GM21390 (cell line): ENCODE results near the gene THUMPD3.
A peak's percentile ranks its signal among the peaks of the same experiment; 100 is the strongest.

Experiments used
- ATAC-seq: cut with Tn5 transposase; IDR thresholded peaks from one replicate; pipeline ENCODE4 v1.9.1; 2021; ENCODE audit not compliant: unreplicated experiment

The THUMPD3 gene

DNA sequence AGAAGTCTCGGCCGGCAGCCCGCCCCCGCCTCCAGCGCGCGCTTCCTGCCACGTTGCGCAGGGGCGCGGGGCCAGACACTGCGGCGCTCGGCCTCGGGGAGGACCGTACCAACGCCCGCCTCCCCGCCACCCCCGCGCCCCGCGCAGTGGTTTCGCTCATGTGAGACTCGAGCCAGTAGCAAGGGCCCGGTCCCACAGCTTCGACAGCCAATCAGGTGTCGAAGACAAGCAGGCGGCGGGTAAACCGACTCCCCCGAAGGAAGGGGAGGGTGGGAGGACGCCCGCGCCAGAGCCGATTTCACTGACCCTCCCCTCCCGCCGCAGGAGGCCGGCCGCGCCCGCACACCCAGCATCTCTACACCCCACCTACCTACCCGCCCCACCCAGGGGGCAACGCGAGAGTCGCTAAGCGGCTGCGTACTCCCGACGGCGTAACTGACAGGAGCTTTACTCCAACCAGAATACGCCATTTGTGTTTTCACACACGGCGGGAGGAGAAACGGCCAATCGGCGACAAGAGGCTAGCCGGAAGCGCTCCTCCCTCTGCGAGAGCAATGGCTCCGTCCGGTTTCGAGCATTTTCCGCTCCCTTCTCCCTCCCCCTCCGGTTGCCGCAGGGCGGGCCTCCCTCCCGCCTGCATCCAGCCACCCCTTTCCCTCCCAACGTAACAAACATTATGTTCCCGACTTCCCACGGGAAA lies 33.9 kb downstream of the THUMPD3 start:
- peak; percentile 72 for ATAC-seq

DNA sequence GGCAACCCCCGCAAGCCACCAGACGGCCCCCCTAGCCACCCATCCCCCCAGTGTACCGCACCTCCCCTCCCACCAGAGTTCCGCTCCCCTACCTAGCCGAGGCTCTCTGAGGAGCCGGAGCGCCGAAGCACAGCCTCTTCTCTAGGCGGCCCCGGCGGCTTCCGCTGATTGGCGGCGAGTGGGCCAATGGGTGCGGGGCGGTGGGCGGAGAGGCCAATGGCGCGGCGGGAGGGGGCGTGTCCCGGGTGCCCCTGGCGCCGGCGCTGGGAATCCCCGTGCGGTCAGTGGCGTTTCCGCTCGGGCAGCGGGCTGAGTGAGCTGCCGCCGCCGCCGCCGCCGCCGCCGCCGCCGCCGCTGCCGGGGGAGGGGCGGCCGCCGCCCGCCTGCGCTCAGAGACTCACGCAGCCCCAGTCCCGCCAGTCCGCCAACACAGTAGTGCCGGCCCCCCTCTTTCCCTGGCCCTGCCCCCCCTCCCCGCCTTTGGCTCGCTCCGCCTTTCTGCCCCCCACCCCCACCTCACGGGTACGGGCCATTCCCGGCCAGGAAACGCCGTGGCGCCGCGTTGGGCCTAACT lies 34.6 kb downstream of the THUMPD3 start, which contains the start of gene SETD5:
TSS of gene SETD5 (plus strand) at position 284 of the 574 bp plus-strand sequence. CDS start 31,324 bp downstream, outside the sequence.
- peak; percentile 46 for ATAC-seq

DNA sequence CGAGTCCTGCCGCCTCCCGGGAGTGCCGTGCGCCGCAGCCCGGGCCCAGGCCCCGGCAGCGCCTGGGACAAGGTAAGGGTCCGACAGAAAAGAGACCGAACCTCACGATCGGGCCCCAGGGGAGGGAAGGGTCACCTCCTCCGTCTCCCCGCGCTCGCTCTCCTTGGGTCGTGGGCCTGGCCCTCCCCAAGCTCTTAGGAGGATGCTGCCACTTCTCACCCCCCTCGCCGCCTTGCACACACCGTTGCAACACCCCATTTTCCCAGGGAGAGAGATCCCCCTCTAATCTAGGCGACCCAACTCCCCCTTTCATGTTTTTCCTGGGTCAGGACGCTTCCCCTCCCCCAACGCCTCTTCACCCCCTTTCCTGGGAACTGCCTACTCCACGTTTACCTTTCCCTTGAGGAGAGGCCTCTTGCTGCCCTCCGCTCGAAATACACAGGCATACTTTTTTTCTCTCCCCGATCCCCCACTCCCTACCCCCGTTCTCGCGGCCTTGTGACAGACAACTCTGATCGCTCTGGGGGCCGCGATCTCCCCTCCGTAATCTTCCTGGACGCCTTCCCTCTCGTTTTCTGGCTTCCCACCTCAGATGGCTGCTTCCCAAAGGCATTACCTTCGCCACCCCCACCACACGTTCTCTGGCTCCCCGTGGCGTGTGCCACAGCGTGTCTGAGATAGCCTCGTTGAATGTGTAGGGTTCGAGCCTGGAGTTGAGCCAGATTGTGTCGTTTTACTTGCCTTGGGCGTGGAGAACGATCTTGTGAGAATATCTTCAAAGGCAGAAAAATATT lies 35.2 kb downstream of the THUMPD3 start:
- ATAC-seq, result no peak

DNA sequence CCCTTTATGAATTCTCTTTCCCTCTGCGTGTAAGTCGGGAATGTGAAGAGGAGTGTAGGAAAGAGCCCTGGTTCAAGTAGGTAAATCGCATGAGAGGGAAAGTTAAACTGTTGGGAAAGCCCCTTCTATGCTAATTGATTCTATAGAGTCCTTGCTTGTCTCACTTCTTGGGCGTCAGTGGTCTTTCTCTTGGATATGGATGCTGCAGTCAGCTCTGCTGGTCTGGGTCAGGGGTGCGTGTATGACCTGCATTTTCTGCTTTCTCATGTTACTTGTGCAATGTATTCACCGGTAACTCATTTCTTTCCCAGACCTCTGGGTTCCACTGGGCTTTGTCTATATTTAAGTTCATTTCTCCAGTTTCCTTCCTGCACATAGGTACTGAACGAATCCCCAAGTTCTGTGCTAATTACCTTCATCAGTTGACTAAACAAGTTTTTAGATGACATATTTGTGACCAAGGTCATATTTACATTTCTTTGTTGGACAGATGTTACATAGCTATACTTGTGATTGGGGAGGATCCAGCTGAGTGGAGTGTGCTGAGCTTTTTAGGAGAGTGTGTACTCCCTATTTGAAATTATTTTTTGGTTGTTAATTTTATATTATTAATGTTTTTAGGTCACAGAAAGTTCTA lies 36.0 kb downstream of the THUMPD3 start:
- no peak for ATAC-seq

DNA sequence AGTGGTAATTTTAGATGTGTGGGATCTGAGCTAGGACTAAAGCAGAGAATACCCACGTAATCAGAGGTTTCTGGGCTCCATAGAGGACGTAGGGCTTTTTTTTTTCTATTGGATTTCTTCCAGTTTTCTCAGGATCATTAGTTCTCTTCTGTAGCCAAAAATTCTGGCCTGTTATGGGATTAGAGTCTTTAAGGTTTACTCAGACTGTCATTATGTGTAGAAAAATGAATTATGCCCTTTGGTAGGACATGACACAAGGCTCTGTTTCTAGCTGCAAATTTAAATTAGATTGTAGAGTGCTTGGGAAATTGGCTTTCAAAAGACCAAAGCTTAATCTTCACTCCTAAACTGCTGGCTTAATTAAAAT lies 36.5 kb downstream of the THUMPD3 start:
- ATAC-seq, result no peak

DNA sequence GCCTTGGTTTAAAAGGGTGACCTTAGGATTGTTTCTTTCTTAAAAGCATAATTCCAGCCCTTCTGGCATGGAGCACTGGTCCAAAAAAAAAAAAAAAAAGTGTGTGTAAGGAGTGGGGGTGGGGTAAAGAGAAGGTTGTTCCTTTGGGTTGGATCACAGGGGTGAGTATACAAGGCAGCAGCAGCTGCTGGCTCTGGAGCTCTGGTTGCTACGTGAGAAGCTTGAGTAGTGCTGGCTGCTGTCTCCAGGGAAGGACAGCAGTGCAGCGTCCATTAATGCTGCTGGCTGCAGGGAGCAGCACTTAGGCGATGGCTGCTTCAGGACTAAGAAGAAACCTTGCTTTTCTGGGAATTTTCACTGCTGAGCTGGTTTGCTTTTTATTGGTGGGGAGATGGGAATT lies 36.9 kb downstream of the THUMPD3 start:
- ATAC-seq, result no peak

DNA sequence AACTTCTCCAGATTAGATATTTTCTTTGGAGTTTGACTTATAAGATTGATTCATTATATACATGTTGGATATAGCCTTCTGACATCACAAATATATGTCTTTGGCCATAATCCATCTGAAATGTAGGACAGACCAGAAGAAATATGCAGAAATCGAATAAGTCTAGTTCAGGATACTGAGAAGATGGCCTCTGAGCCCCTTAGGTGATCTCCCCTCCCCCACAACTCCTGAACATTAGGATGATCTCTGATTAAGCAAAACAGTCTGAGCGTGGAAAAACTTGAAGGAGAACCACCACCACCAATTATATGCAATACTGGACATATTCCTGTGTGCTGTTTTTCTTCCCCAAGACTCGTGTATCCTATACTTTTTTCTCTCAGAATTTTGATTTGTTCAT lies 37.8 kb downstream of the THUMPD3 start:
- ATAC-seq, result no peak

DNA sequence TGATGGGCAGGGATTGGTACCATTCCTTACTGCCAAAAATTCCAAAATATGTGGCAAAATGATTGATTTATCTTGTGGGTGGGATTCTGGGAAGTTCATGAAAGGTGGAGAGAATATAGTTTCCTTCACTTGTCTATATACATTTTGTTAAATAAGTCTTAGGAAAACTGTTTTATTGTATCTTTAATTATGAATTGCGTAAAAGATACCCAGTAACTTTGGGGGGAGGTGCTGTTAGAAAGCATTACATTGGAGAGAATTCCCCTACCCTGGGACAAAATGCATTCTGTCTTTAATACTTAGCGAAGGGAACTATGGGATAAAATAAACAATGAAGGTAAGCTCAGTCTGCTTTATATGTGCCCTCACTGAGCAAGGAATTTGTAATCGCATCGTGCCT lies 39.1 kb downstream of the THUMPD3 start:
- no peak for ATAC-seq

DNA sequence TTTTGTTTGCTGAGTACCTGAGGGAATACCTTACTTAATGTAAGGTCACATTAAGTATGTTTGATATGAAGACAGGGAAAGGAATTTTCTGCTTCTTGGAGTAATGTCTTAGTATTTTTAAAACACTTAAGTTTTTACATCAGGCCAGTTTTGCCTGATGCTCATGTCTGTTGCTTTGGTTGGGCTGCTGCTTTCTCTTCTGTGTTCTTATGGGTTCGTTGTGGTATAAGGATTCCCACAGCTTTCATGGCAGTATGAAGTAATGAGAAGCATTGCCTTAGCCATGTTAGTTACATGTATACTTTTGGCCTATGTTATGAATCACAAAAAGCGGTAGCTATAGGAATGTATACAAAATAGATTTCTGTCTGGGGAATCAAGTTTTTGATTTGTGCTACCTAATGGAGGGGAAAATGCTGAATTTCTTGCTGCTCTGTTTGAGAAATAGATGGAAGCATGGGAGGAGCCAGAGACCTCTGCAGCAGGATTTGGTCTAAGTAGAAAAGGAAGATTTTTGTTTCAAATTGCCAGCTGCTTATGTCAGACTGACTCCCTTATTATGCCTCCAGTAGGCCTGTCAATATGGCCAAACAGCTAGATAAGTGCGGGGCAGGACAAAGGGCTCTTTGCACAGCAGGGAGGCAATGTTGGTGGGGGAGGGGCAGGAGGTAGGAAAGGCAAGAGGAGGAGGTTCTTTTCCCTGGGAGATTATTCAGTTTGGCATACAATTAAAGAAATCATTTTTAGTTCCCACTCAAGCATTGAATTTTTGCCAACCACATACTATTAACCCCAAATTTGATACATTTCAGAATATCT lies 39.8 kb downstream of the THUMPD3 start:
- no peak for ATAC-seq

DNA sequence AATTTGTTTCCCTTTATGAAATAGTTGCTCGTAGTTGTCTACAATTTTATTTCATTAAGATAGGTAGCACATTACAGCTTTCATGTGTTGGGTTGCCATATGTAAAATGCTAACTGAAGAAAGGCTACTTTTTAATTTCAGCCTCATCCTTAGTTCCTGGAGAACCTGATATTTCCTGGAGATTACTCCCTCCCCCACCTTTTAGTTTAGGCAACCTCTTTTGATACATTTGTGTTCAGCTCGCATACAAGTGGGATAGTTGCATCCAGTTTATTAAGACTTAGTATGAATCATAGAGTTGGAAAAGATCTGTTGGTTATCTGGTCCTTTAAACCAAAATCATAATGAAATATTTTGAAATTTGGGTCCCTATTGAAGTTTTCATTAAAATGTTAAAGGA lies 40.6 kb downstream of the THUMPD3 start:
- no peak for ATAC-seq

DNA sequence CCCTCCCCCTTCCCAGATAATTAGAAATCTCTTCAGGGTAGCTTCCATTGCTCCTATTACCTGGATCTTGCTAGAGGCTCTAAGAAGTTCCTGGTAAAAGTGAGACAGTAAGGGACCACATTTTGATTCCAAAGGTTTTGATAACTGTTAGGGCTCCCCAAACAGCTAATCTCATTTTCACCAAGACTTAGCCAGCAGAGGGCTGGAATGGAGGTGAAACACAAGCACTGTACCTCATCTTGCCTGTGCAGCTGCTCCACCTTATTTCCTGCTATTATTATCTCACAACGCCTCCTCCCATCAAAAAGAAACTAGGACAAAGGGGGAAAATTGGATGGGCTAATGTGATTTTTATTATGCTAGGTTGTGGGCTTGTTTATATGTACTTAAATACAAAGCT lies 41.8 kb downstream of the THUMPD3 start:
- ATAC-seq, result no peak

DNA sequence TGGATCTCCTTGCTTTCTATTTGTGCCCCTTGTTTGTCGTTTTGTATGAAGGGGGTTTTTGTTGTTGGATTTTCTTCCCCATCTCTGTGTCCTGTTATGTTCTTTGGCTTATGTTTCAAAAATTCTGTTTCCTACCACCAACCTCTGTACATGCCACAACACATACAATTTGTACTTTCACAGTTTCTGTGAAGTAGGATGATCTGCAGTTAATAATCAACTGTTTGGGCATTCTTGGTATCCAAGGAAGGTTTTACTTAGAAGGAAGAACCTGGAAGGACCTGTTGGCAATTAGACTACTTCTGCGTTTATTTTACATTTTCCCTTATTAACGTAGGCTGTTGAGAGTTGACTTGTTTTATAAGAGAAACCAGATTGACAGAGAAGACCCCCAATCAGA lies 42.9 kb downstream of the THUMPD3 start:
- ATAC-seq, result no peak

DNA sequence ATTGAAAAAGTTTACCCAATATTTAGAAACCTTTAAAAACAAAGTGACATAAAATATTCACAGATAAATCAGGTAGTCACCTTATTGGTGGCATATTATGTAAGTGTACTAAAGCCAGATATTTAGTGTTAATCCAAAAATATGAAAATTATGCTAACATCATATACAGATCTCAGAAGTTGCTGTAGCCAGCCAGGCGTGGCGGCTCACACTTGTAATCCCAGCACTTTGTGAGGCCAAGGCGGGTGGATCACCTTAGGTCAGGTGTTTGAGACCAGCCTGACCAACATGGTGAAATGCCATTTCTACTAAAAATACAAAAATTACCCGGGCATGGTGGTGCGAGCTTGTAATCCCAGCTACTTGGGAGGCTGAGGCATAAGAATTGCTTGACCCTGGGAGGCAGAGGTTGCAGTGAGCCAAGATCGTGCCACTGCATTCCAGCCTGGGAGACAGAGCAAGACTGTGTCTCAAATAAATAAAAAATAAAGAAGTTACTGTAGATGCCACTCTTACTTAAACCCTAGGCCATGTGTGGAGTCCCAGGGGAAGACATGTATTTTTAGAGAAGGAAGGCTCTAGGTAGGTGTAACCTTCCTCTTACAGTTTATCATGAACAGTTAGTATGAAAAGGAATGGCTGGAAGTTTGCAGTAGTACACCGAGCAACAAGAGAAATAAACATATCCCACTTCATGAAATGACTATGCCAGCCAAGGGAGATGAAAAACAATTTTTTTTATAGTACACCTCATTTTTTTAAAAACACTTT lies 44.2 kb downstream of the THUMPD3 start:
- ATAC-seq, result no peak

DNA sequence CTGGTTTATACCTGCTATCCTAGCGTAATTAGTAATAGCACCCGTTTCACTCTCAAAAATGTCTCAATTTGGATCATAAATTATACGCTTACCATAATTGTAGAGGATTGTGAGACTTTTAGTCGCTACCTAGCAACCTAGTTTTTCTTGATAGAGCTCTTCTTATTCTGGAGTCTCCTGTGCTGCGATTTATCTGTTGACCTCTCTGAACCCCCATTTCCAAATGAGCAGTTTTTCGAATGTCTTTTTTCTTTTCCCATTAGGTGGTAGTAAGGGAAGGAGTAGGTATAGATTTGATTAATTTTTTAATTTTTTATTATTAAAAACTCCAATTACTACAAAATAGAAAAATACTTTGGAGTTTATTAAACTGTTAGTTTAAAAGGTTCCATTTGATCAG lies 45.2 kb downstream of the THUMPD3 start:
- no peak for ATAC-seq

DNA sequence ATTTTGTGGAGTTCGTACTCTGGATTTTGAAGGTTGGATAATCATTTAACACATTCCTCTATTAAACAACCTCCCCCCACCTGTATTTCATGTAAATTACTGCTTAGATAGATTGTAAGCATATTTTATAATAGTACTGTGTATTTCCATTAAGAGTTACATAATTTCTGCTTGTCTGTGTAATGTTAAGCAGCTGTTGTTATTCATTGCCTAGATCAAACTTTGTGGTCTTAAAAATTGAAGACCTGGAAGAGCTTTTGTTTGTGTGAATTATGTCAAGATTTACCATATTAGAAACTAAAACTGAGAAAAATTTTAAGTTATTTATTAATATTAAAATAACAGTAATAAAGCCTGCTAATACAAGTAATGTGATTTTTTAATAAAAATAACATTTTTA lies 45.7 kb downstream of the THUMPD3 start:
- no peak for ATAC-seq

DNA sequence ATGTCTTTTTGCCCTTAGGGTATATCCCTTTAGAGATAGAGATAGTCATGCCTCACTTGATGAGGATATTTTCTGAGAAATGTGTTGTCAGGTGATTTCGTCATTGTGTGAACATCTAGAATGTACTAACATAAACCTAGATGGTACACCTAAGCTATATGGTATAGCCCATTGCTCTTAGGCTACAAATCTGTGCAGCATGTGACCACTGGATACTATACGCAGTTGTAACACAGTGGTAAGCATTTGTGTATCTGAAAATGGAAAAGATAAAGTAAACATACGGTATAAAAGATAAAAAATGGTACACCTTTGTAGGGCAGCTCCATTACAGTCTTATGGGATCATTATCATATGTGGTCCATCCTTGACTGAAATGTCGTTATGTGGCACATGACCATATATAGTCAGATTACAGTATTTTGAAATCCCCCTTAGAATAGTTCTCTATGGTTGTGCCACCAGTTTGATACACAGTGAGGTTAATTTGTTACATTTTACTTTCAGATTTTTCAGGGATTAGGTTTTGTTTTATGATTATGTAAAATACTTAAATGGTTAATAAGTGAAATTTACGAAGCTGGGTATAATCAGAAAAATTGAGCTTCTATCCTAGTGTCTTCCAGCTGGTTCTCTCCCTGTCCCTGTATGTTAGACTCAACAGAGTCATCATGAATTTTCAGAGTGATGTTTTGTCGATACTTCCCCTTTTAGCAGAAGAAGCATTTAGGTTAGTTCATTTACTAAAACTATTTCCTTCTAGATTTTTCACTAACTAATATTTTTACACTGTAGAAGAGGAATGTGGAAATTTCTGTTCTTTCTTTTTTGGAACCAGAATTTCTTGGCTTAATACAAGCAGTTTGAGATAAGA lies 47.4 kb downstream of the THUMPD3 start:
- ATAC-seq, result no peak

DNA sequence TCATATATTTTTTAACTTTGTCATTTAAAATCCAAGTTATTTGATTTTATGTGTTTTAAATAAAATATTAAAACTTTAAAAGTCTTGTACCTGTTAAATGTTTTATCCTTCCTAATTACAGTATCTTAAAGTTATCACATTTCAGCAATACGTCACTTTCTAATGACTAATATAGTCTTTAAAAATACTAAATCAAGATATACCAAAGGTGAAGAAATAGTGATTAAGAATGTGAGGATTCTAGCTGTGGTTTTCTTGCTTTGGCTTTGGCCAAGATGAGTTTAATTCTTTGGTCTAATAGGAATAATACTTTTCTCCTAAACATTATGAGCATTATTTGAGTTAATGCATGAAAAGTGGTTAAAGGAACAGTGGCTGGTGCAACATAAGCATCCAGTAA lies 48.4 kb downstream of the THUMPD3 start:
- ATAC-seq, result no peak

DNA sequence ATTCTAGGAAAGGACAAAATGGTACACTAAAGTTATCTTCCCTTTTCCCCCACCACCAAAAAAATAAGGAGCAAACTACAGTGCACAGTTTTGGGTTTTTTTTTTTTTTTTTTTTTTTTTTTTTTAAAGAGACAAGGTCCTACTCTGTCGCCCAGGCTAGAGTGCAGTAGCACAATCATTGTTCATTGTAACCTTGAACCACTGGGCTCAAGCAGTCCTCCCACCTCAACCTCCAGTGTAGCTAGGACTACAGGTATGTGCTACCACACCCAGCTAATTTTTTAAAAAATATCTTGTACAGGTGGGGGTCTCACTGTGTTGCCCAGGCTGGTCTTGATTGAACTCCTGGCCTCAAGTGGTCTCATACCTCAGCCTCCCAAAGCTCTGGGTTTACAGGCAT lies 49.4 kb downstream of the THUMPD3 start:
- no peak for ATAC-seq

DNA sequence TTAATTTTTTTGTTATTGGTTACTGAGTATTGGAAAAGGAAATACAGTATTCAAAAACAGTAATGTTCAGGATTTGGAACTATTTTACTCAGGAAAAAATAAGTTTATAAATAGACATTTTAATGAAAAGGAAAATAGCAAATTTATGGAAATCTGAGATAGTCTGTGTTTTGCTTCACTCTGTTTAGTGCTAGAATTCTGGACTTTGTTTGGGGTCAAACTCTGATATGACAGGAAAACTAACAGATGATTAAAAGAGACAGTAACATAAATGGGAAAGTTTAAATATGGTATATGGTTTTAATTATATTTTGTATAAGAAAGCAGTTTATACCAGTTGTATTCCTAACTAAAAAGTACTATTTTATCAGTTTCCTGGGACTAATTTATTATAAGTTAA lies 52.0 kb downstream of the THUMPD3 start:
- no peak for ATAC-seq
